ENCODE measurements around the gene SLC24A3. TPM values are rescaled to one million over a fixed set of nuclear protein-coding genes. Genes with fewer than 3 reads are reported as not detected.

SLC24A3 gene
- total RNA-seq, 4 donors from 2014 or later: 2.3 to 6.9 (median 5.4) TPM

GRCh38 chr20:19408971-19409370 is 196.5 kb downstream of the SLC24A3 start:
- no peak for DNase-seq (ENCODE audit: low spot score in 2 of 2)
- WGBS, 2 donors: 67 to 69% methylated on average over 4 of the region's 4 CpGs
- no peak for TF ChIP-seq POLR2A (IDR thresholded peaks at IDR 0.05)
- no peak for TF ChIP-seq CTCF (IDR thresholded peaks at IDR 0.05)
- intact Hi-C loops (cut with DNase I; ENCODE audit: low total_unique reads): no loop called here
- H3K4me3 ChIP-seq (ENCODE audit: low read depth, poor library complexity, severe bottlenecking): no peak overlapping the region

GRCh38 chr20:19411811-19412210 is 199.4 kb downstream of the SLC24A3 start:
- TF ChIP-seq POLR2A (IDR thresholded peaks at IDR 0.05): no peak
- TF ChIP-seq CTCF (IDR thresholded peaks at IDR 0.05): no peak
- intact Hi-C loops (cut with DNase I; ENCODE audit: low total_unique reads): no loop called here
- no peak for DNase-seq (ENCODE audit: low spot score in 2 of 2)
- H3K4me3 ChIP-seq (ENCODE audit: low read depth, poor library complexity, severe bottlenecking): no peak overlapping the region
- WGBS, 2 donors: 91 to 94% methylated on average over 3 of the region's 3 CpGs

GRCh38 chr20:19412254-19412653 is 199.8 kb downstream of the SLC24A3 start:
- TF ChIP-seq CTCF (IDR thresholded peaks at IDR 0.05) (no peak), POLR2A (IDR thresholded peaks at IDR 0.05) (no peak)
- WGBS, 2 donors: 81 to 89% methylated on average over 3 of the region's 3 CpGs
- intact Hi-C loops (cut with DNase I; ENCODE audit: low total_unique reads): no loop called here
- no peak for DNase-seq (ENCODE audit: low spot score in 2 of 2)
- H3K4me3 ChIP-seq (ENCODE audit: low read depth, poor library complexity, severe bottlenecking): no peak overlapping the region

- DNase-seq (ENCODE audit: low spot score in 2 of 2): no peak
- TF ChIP-seq POLR2A (IDR thresholded peaks at IDR 0.05) (no peak), CTCF (IDR thresholded peaks at IDR 0.05) (no peak)
- intact Hi-C loops (cut with DNase I; ENCODE audit: low total_unique reads): no loop called here
- WGBS, 2 donors: 55 to 59% methylated on average over 1 of the region's 1 CpG
- no peak overlapping the region for H3K4me3 ChIP-seq (ENCODE audit: low read depth, poor library complexity, severe bottlenecking)
Observed at GRCh38 chr20:19414600-19414999, 202.2 kb downstream of the SLC24A3 start.

- WGBS, 2 donors: 83 to 100% methylated on average over 1 of the region's 1 CpG
- DNase-seq (ENCODE audit: low spot score in 2 of 2): no peak
- intact Hi-C loops (cut with DNase I; ENCODE audit: low total_unique reads): no loop called here
- TF ChIP-seq CTCF (IDR thresholded peaks at IDR 0.05) (no peak), POLR2A (IDR thresholded peaks at IDR 0.05) (no peak)
- no peak overlapping the region for H3K4me3 ChIP-seq (ENCODE audit: low read depth, poor library complexity, severe bottlenecking)
Observed at GRCh38 chr20:19415786-19416185, 203.3 kb downstream of the SLC24A3 start.

- 82 to 83% methylated on average over 2 of the region's 2 CpGs for WGBS, 2 donors
- H3K4me3 ChIP-seq (ENCODE audit: low read depth, poor library complexity, severe bottlenecking): no peak overlapping the region
- TF ChIP-seq POLR2A (IDR thresholded peaks at IDR 0.05) (no peak), CTCF (IDR thresholded peaks at IDR 0.05) (no peak)
- intact Hi-C loops (cut with DNase I; ENCODE audit: low total_unique reads): no loop called here
- no peak for DNase-seq (ENCODE audit: low spot score in 2 of 2)
Observed at GRCh38 chr20:19416627-19417026, 204.2 kb downstream of the SLC24A3 start.
